ENCODE results near the gene COL17A1. TPM values are rescaled to one million over a fixed set of nuclear protein-coding genes. Genes with fewer than 3 reads are reported as not detected.

Gene COL17A1
- total and polyA plus RNA-seq, 2 of the 13 experiments (the other 11 are each of a cell fraction or from before 2014, with no cell fraction given) = 0.03 TPM; not detected in 1

GRCh38 chr10:104121485-104122224, 36.0 kb upstream of the COL17A1 start, which contains the start of gene SFR1 (continued):
- TF ChIP-seq ZNF318 (CRISPR knock-in tag; IDR thresholded peaks at IDR 0.05) (no peak), RCOR2 (CRISPR knock-in tag; IDR thresholded peaks at IDR 0.05) (0 out of 2 replicates have a peak, but pooled peaks have one; percentile 12), SMAD3 (CRISPR knock-in tag; IDR thresholded peaks at IDR 0.05) (no peak; the same call in 1 of the 2 replicates), RNF2 (conservative IDR thresholded peaks at IDR 0.05; ENCODE audit: low read depth) (0 out of 2 replicates have a peak, but pooled peaks have one; percentile 40), E2F1 (CRISPR knock-in tag; IDR thresholded peaks at IDR 0.05) (peak; percentile 95), TFE3 (CRISPR knock-in tag; IDR thresholded peaks at IDR 0.05) (0 out of 2 replicates have a peak, but pooled peaks have one; percentile 2), GABPB1 (CRISPR knock-in tag; IDR thresholded peaks at IDR 0.05) (peak; percentile 82), ZNF607 (CRISPR knock-in tag; IDR thresholded peaks at IDR 0.05; ENCODE audit: borderline replicate concordance) (no peak)
- TF ChIP-seq, protein P1, sequence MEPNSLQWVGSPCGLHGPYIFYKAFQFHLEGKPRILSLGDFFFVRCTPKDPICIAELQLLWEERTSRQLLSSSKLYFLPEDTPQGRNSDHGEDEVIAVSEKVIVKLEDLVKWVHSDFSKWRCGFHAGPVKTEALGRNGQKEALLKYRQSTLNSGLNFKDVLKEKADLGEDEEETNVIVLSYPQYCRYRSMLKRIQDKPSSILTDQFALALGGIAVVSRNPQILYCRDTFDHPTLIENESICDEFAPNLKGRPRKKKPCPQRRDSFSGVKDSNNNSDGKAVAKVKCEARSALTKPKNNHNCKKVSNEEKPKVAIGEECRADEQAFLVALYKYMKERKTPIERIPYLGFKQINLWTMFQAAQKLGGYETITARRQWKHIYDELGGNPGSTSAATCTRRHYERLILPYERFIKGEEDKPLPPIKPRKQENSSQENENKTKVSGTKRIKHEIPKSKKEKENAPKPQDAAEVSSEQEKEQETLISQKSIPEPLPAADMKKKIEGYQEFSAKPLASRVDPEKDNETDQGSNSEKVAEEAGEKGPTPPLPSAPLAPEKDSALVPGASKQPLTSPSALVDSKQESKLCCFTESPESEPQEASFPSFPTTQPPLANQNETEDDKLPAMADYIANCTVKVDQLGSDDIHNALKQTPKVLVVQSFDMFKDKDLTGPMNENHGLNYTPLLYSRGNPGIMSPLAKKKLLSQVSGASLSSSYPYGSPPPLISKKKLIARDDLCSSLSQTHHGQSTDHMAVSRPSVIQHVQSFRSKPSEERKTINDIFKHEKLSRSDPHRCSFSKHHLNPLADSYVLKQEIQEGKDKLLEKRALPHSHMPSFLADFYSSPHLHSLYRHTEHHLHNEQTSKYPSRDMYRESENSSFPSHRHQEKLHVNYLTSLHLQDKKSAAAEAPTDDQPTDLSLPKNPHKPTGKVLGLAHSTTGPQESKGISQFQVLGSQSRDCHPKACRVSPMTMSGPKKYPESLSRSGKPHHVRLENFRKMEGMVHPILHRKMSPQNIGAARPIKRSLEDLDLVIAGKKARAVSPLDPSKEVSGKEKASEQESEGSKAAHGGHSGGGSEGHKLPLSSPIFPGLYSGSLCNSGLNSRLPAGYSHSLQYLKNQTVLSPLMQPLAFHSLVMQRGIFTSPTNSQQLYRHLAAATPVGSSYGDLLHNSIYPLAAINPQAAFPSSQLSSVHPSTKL (CRISPR knock-in tag; IDR thresholded peaks at IDR 0.05) = peak; percentile 57
- TF ChIP-seq, protein P2, sequence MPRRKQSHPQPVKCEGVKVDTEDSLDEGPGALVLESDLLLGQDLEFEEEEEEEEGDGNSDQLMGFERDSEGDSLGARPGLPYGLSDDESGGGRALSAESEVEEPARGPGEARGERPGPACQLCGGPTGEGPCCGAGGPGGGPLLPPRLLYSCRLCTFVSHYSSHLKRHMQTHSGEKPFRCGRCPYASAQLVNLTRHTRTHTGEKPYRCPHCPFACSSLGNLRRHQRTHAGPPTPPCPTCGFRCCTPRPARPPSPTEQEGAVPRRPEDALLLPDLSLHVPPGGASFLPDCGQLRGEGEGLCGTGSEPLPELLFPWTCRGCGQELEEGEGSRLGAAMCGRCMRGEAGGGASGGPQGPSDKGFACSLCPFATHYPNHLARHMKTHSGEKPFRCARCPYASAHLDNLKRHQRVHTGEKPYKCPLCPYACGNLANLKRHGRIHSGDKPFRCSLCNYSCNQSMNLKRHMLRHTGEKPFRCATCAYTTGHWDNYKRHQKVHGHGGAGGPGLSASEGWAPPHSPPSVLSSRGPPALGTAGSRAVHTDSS (CRISPR knock-in tag; conservative IDR thresholded peaks at IDR 0.05) = no peak
